ENCODE results near the gene ENTHD1.

Gene ENTHD1, protein sequence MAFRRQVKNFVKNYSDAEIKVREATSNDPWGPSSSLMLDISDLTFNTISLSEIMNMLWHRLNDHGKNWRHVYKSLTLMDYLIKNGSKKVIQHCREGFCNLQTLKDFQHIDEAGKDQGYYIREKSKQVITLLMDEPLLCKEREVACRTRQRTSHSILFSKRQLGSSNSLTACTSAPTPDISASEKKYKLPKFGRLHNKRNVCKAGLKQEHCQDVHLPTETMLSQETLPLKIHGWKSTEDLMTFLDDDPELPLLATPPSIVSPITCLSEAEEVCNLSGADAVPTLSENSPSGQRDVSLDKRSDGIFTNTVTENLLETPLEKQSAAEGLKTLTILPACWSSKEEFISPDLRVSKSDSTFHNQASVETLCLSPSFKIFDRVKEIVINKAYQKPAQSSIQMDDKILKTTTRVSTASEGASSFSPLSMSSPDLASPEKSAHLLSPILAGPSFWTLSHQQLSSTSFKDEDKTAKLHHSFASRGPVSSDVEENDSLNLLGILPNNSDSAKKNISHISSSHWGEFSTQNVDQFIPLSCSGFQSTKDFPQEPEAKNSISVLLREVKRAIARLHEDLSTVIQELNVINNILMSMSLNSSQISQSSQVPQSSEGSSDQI

GRCh38 chr22:39893526-39893925, at the start of gene ENTHD1:
Gene ENTHD1, minus strand, starts transcription at chr22:39893760. Its CDS starts 6,012 bp downstream, at chr22:39887748.
- no peak for DNase-seq

DNA sequence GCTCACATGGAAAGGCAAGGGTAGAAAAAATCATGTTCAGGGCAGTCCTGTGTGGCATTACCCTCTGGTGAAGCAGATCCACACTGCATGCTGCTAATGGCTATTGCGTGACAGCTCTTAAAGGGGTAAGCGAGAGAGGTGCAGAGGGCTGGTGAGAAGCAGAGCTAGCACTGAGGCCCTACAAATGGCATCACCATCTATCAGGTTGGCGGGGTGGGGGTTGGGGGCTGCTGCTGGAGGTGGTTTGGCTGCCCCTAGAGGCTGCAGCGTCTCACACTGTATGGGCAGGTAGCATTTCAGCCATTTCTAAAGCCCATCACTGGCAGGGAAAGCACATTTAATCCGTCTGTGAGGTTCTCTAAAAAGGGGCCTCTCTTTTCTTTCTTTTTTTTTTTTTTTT, 49.8 kb upstream of the ENTHD1 start:
- DNase-seq = no peak

DNA sequence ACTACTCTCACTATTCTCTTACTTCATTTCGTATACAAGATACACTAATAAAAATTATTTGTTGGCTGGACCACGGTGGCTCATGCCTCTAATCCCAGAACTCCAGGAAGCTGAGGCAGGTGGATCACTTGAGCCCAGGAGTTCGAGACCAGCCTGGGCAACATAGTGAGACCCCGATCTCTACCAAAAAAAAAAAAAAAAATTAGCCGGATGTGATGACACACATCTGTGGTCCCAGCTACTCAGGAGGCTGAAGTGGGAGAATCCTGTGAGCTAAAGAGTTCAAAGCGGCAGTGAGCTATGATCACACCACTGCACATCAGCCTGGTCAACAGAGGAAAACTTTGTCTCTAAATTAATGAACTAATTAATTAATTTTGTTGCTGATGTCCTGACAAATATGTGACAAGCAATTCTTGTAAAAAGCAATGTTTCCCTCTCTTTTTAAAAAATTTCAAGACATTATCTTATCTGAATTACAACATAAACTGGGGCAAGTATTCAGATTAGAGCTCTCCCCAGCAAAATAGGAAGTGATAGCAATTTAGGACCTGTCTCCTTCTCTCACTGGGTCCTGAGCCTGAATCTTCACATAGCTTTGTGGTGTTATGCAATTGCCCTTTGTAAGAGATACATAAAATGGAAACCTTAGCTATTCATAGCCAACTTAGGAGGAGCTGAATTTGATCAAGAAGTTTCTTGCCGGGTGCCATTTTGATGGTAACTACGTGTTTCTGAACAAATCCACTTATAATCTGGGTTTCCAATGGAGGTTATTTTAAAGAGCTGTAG, 49.1 kb upstream of the ENTHD1 start:
- DNase-seq = no peak

GRCh38 chr22:39941601-39942000, 48.0 kb upstream of the ENTHD1 start:
- DNase-seq = peak; percentile 68

- DNase-seq = no peak
Measured at GRCh38 chr22:39940757-39941305, 47.3 kb upstream of the ENTHD1 start.

DNA sequence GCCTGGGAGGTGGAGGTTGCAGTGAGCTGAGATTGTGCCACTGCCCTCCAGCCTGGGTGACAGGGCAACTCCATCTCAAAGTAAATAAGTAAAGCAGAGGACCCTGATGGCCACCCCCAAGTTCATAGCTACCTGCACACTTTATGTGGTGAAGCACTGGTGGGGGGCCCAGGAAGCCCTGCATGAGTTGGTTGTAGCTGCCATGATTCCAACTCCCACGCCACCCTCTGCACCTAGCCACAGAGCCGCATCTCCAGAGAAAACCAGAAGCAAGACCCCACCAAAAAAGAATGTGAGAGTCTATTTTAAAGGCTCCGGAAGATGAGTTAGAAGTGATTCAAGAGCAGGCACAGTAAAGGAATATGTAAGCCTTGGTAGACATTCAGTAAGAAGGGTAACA, 46.3 kb upstream of the ENTHD1 start:
- DNase-seq = no peak

- no peak for DNase-seq
Measured at GRCh38 chr22:39938509-39939111, 45.0 kb upstream of the ENTHD1 start.

DNA sequence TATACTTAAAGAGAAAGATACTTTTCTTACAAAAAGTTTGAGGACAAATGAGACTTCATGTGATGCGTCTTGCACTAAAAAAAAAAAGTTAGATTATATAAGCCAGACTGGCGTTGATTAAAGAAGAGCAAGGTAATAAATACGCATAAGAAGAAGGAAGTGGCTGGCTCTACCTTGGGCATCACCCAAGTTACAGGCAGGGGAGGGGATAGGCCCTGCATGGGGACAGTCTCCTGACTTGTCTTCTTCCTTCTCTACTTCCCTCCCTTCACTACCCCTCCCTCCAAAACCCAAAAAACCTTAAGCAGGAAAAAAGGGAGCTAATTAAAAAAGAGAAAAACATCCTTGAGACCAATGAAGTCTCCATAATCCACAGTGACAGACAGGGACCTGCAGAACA, 44.3 kb upstream of the ENTHD1 start:
- no peak for DNase-seq

- no peak for DNase-seq
Measured at GRCh38 chr22:39936523-39937145, 43.1 kb upstream of the ENTHD1 start.

GRCh38 chr22:39935612-39936011, 42.1 kb upstream of the ENTHD1 start:
- DNase-seq = no peak

- no peak for DNase-seq
Measured at GRCh38 chr22:39935116-39935515, 41.6 kb upstream of the ENTHD1 start.

- DNase-seq = no peak
Measured at GRCh38 chr22:39933741-39934140, 40.2 kb upstream of the ENTHD1 start.

- DNase-seq = no peak
Measured at GRCh38 chr22:39932918-39933649, 39.5 kb upstream of the ENTHD1 start.

DNA sequence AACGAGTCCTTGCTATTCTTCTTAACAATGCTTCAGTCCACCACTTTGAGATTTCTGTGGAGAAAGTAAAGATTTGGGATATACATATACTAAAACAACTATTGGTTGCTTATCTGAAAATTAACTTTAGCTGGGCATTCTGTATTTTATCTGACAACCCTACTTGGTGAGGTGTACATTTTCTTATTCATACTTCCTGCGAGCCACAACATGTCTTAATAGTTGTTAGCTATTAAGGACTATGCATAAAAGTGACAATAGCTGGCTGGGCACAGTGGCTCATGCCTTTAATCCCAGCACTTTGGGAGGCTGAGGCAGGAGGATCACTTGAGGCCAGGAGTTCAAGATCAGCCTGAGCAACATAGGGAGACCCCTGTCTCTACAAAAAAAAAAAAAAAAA, 38.6 kb upstream of the ENTHD1 start:
- DNase-seq = no peak

DNA sequence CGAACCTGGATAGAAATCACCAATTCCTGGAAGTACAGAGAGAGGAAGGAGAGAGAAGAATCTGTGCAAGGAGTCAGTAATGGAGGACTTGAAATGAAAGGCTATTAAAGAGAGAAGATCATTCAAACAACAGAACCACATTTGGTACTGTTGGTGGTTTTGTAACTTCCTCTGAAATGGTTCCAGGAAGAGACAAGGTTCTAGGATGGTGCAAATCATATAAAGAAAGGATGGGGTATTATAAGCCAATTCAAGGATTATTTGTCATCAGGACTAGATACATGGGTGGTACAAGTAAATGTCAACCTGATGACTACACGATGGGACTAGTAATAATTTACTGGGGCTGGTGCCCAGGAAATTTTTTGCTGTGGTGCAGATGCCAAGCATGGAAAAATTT, 37.7 kb upstream of the ENTHD1 start:
- no peak for DNase-seq

DNA sequence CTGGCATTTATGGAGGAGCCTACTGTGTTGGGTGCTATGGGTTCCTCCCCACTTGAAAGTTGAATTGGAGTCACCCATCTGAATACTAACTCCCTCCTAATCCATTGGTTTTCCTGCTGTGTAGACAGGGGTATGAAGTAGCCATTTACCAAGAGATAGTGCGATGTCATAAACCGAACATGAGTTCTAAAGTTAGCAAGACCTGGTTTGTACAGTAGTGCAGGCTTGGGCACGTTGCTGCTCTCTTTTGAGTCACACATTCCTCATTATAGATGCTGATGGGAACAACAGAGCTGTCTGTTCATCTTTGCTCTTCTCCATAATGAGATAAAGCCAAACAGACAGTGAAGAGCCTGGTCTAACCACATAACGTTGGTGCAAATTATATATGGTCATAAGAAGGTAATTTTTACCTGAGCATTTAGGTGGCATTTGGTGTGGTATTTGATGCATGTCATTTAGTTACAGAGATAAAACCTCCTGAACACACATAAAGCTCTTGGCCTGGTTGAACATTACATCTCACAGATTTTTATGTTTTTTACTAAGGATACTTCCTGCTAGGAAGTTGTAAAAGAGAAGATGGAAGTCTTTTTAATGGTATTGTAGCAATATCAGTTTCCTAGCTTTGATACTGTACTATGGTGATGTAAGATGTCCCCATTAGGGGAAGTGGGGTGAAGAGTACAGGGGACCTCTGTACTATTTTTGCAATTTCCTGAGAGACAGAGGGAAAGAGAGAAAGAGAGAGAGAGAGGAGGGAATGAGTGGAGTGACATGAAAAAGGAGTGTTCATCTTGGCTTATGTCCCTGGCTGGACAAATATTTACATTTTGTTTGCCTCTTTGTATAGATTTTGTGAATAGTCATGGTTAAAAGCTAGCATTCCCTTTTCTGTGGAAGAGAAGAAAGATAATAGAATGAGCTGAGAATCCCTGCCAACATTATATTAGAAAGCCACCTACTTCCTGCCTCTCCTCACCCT, 35.3 kb upstream of the ENTHD1 start:
- DNase-seq = no peak

- no peak for DNase-seq
Measured at GRCh38 chr22:39927544-39927943, 34.0 kb upstream of the ENTHD1 start.

- no peak for DNase-seq
Measured at GRCh38 chr22:39926753-39927152, 33.2 kb upstream of the ENTHD1 start.

DNA sequence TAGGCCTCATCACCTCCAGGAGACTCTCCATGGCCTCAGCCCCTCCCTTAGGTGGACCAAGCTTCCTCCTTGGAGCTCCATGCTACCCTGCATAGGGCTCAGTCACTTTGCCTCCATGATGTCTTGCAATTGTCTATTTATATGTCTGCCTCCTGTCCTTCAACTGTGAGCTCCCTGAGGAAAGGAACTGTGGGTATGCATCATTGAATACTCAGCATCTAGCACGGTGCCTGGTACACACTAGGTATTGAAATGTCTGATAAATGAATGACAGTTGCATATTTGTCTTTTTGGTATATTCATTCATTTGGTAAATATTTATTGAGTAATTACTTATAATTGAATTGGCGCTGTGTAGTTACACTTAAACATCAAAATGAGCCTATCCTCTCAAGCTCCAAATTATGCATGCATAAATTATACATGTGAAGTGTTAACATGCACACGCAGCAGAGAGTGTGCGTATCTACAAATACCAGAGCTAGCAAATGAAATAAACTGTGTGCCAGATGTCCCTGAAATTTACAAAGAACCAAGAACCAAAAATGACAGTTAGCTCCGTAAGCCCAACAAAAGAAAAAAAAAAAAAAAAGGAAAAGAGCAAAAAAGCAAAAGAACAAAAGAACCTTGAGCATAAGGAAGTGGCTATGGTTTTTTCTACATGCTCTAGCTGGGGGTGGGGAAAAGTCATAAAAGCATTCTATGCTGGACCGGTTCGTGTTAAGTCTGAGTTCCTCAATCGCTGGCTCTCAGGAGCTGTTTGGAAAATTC, 32.5 kb upstream of the ENTHD1 start:
- no peak for DNase-seq

DNA sequence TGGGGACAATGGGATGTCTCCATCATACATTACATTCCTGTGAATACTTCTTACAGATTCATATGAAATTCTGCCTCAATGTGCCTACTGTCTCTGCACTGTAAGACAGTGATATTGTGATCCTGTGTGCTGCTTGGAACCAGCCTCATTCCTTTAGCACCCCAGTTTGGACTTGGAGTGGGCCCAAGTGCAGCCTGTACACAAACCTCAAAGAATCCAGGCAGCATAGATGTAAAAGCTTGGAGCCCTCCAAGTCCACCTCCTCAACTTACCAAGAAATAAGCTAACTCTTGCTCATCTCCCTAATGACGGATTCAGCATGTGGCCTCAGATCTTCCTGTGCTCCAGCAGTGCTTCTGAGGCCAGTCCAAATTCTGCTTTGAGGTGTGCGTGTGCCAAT, 31.7 kb upstream of the ENTHD1 start:
- no peak for DNase-seq

All from NCI-H1417 treated with DMSO at 0.1 percent for 48 hours (cell line).